Left colon (tissue), 2 donors: ENCODE data around the gene SIK1. TPM values are rescaled to one million over a fixed set of nuclear protein-coding genes. Genes with fewer than 3 reads are reported as not detected.
"Not testable (repeated sequence)": the region's sequence is repeated elsewhere in the genome, so short reads cannot be mapped to it uniquely, and the experiment has no call there.

Experiments used
- ATAC-seq: fragments of 200-7000 bp; cut with Tn5 transposase; one replicate; pipeline ENCODE4 v1.9.1; 2020; ENCODE audit warnings: mild to moderate bottlenecking, moderate library complexity
- DNase-seq, 2 donors: peaks; one replicate each; pipeline ENCODE4 v3.0.0-alpha.2; 2020
- intact Hi-C, 2 donors: fragments of 100-400 bp; cut with DNase I in 1 of 2; cut with micrococcal nuclease in 1 of 2; formaldehyde crosslinking; loops; one replicate each; pipeline versions ENCODE4 v1.11.2 to v1.14.0; 2022; cut with DNase I, micrococcal nuclease
- total RNA-seq, 2 donors: library from RNA; stranded (reverse); fragmentation: NEBNext Ultra II Directional; extraction: Animal tissue kit (Norgen Biotek cat#: 25700); gene quantifications; one replicate each; pipeline ENCODE4 v1.2.1, GENCODE V29; 2021
- donor health status: DM: no; HTN: no; CAD: no.
- donor health status: DM: yes; HTN: yes; CAD: no.

SIK1 gene
- total RNA-seq, 2 donors from 2014 or later: 8.0 to 30.0 TPM

GRCh38 chr21:43444524-43444923, 17.6 kb upstream of the SIK1 start:
- ATAC-seq, intact Hi-C loops, DNase-seq: not testable (repeated sequence)

- DNase-seq, intact Hi-C loops: not testable (repeated sequence)
- ATAC-seq: peak; percentile 39
These were observed 15.6 kb upstream of the SIK1 start for GRCh38 chr21:43442571-43442970.

- intact Hi-C loops, DNase-seq: not testable (repeated sequence)
- peak; percentile 72 for ATAC-seq
These were observed 14.2 kb upstream of the SIK1 start for GRCh38 chr21:43440835-43441727.

- DNase-seq, ATAC-seq, intact Hi-C loops: not testable (repeated sequence)
These were observed 12.6 kb upstream of the SIK1 start for GRCh38 chr21:43439316-43440075.

- peak; percentile 59 for ATAC-seq
- DNase-seq, intact Hi-C loops: not testable (repeated sequence)
These were observed 9.3 kb upstream of the SIK1 start for GRCh38 chr21:43436272-43436671.

GRCh38 chr21:43433340-43434136, 6.6 kb upstream of the SIK1 start:
- intact Hi-C loops, DNase-seq, ATAC-seq: not testable (repeated sequence)

- DNase-seq, ATAC-seq, intact Hi-C loops: not testable (repeated sequence)
These were observed 4.0 kb upstream of the SIK1 start for GRCh38 chr21:43430830-43431416.

GRCh38 chr21:43428964-43429363, 2.0 kb upstream of the SIK1 start:
- DNase-seq, ATAC-seq, intact Hi-C loops: not testable (repeated sequence)

- intact Hi-C loops, DNase-seq: not testable (repeated sequence)
- ATAC-seq: peak; percentile 93
These were observed 270 bp upstream of the SIK1 start for GRCh38 chr21:43427242-43427559.

GRCh38 chr21:43426004-43426403, 927 bp downstream of the SIK1 start:
- DNase-seq, intact Hi-C loops: not testable (repeated sequence)
- peak; percentile 12 for ATAC-seq

GRCh38 chr21:43419475-43419874, 7.5 kb downstream of the SIK1 start:
- ATAC-seq, DNase-seq: not testable (repeated sequence)

GRCh38 chr21:43414576-43414975, 12.4 kb downstream of the SIK1 start:
- DNase-seq, intact Hi-C loops, ATAC-seq: not testable (repeated sequence)

More at GRCh38 chr21:43419475-43419874, 7.5 kb downstream of the SIK1 start:
- intact Hi-C loops: not testable (repeated sequence)

- ATAC-seq, intact Hi-C loops: not testable (repeated sequence)
These were observed 14.7 kb downstream of the SIK1 start for GRCh38 chr21:43412020-43412788.

GRCh38 chr21:43410456-43411068, 16.4 kb downstream of the SIK1 start:
- intact Hi-C loops: not testable (repeated sequence)
- ATAC-seq: peak; percentile 93
- DNase-seq: peak in 1 of 2 donors; percentile 6

More at GRCh38 chr21:43412020-43412788, 14.7 kb downstream of the SIK1 start:
- DNase-seq: not testable (repeated sequence)

- intact Hi-C loops, DNase-seq: not testable (repeated sequence)
- ATAC-seq: peak; percentile 59
These were observed 19.8 kb downstream of the SIK1 start for GRCh38 chr21:43407139-43407538.

- DNase-seq, ATAC-seq, intact Hi-C loops: not testable (repeated sequence)
These were observed 22.5 kb downstream of the SIK1 start for GRCh38 chr21:43404450-43404849.
